Muscle of arm (tissue), 12 donors: Measurements from ENCODE around the gene CRACR2A. TPM values are rescaled to one million over a fixed set of nuclear protein-coding genes. Genes with fewer than 3 reads are reported as not detected.
A peak's percentile ranks its signal among the peaks of the same experiment; 100 is the strongest.

Experiments
- DNase-seq: peaks from one replicate; pipeline ENCODE4 v3.0.0-alpha.2; 2013
- polyA plus RNA-seq, 12 donors: library from polyadenylated mRNA; unstranded; fragments of 120-200 nt; gene quantifications; one replicate each; pipeline ENCODE4 v1.2.1, GENCODE V29; 2013; ENCODE audit not compliant: insufficient read length in 12 of 12

The CRACR2A gene
- polyA plus RNA-seq, 12 donors: 1.3 to 2.4 (median 1.7) TPM; not detected in 2

DNA sequence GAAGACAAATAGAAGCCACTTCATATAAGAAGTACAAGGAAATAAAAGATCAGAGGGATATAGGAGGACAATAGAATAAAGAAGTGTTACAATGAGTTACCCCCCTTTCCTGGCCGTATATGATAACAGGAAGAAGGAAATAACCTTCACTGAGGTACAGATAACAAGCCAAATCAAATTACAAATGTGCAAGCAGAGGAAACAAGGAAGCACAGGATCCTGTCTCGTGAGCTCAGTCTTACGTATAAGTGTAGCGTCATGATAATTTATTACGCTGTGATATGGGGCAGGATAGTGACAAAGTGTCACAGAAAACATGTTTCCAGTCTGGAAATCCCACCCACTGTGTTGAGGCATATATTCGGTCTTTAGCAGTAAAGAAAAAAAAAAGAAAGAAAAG, 26.5 kb downstream of the CRACR2A start:
- DNase-seq: no peak

DNA sequence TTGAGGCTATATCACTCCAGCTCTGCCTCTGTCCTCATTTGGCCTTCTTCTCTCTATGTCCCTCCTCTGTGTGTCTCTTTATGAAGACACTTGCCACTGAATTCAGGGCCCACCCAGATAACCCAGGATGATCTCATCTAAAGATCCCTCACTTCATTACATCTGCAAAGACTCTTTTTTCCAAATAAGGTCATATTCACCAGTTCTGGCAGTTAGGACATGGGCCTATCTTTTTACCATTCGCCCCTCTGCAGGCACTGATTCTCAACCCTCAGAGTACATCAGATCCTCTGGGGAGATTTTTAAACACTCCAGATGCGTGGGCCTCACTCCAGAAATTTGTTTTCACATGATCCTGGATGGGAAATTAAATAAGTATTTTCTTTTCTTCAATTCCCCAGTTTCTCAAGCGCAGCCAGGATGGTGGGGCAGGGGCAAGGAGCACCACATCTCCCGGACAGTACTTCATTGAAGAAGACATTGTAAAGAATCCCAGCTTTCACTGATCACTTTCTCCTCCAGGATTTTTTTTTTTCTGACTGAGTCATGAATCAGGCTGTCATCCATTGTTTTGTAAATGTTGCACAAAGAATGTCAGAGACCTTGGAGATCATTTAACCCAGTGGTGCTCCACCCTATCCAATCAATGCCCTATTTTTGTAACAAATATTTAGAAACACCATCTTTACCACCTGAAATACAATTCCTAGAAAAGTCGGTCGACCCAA, 27.4 kb downstream of the CRACR2A start:
- DNase-seq: peak; percentile 38

DNA sequence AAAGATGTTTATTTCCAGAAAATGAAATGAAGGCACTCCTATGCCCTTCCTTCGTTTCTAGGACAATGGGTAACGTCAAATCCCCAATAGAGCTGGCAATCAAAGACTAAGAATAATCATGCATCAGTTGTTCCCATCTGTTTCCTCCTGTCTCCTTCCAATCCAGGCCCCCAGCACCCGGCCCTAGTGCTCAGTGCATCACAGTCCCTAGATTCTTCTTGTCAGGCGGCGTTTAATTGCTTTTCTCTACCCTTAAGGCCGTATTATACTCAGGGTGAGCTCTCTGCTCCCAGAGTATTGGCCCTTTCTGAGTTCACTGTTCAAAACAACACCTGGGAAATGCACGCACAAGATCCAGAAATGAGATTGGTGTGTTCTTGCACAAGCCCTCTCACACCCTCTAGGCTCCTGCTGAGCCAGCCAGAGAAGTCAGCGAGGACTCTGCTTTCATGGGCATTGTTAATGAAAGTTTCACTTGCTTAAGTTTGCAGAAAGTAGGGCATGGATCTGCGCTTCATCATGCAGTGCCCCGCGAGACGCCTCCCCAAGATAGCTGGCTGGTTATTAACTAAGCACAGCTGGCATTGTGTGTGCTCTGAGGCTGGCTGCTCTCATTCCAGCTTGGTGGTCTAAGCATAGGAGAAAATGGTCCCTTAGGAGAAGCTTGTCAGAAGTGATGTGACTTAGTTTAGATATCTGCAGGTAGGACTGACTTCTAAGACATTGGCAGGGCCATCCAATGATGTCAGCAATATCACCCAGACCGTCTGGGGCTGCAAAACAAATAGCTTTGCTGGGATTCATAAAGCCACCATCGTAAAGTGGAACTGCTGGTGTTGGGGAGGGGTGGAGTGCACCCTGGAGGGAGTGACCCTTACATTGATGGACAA, 28.7 kb downstream of the CRACR2A start:
- DNase-seq: no peak

DNA sequence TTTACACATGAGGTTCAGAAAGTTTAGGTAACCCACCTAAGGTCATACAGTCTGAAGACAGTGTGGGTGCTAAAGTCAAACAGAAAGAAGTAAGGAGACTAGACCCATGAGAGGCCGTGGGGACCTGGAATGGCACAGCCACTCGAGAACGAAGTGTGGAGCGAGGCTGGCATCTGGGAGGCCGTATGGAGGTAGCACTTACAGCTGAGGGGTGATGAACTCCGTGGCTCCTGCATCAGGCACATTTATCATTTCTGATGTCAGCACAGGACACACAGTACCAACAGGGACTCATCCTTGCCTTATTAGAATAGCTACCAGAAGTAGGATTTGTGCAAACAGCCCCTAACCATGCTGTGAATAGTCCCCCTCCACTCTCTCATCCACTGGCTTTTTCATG, 30.5 kb downstream of the CRACR2A start:
- DNase-seq: no peak

DNA sequence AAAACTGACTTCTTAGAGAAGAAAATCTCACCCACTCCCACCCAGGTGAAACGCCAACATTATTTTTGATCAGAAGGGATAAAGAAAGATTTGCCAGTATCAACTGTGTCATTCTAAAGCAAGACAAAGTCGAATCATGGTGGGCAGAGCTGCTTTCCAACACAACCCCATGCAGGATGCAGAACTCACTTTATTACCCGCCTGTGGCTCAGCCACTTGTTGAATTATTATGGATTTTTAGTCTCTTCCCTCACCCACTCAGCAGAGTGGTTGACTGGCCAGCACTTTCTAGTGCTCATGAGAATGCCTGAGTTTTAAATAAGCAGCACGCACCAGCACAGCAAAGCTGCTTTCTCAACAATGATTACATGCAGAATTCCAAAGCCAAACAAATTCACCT, 32.1 kb downstream of the CRACR2A start:
- no peak for DNase-seq

DNA sequence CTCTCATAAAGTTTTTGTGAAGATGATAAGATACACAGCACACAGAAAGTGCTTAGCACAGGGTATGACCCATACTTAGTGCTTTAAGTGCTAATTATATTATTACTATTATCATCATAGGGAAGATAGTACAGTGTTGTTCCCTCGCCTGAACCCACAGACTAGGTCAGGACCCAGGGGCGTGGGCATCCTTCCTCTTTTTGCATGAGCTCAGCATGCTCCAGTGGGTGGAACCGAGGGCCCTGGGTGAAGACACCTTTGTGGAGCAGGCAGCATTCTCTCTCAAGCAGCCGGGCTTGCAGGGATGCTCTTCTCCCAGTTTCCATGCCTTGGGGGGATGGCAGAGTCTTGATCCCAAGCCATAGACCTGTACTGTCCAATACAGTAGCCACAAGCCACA, 34.8 kb downstream of the CRACR2A start:
- no peak for DNase-seq

DNA sequence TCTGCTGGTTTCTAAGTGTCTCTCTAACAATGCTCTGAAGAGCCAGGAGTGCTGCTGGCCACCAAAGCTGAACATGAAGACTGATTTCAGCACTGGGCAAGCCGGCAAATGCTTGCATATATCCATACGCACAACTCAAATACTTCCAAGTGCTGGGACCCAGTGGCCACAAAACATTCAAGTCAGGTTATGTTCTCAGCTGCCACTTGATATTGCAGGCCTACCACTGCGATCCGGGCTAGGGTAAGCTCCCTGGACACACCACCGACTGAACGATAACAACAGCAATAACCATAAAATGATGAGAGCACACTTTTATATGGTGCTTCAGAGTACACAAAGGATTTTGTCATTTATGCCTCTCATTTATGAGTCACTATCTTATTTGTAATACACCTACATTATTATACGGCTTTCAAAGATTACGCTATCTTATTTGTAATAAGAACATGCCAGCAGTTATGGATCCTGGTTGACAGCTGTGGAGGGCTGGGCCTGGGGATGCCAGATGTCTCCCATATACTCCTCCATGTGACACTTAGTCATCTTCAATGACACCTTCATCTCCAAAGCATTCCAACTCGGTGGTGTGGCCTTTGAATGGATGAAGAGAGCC, 35.5 kb downstream of the CRACR2A start:
- no peak for DNase-seq

DNA sequence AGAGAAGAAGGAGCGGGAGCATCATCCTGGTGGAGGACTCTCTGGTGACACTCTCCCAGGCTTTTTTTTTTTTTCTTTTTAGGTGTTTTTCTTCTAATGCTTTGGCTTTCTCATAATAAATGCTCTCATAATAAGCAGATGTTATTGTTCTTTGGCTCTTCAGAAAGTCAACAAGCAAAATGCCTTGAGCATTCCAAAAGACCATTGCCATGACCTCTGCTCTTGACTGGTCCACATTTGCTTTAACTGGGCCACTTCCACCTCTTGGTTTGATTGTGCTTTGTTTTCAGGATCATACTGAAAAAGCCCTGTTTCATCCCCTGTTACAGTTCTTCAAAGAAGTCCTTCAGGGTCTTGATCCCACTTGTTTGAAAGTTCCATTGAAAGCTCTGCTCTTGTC, 36.9 kb downstream of the CRACR2A start:
- DNase-seq: no peak

DNA sequence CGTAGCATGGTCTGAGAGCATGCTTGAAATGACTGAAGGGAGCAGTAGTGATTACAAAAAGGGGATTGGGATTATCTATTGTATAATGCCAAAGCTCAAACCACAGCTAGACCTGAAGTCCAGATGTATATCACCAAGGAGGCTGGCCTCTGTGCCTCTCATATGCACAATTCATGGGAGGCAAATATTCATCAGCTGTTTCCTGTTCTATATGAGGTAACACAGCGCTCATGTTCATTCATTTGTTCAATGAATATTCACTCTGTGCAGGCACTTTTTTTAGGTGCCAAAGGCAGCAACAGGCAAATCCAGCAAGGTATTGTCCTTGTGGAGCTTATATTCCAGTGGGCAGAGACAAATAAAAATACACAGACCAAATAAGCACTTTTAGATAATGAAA, 39.0 kb downstream of the CRACR2A start:
- no peak for DNase-seq

DNA sequence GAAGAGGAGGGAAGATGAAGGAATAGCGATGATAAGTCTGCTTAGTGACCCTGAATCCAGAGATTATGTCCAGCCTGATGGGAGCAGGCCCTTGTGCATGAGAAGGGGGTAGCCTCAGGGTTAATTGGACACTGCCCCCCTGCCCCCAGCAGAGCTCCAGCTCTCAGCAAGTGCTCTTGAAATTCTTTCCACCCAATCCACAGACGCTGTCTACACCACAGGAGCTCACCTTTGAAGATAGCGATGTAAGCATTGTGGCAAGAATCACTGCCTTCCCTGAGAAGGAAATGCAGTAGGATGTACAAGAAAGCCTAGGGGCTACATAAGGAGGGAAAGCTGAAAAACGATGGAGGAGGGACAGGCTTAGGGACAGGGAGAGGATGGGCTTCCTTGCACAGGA, 39.4 kb downstream of the CRACR2A start:
- no peak for DNase-seq

DNA sequence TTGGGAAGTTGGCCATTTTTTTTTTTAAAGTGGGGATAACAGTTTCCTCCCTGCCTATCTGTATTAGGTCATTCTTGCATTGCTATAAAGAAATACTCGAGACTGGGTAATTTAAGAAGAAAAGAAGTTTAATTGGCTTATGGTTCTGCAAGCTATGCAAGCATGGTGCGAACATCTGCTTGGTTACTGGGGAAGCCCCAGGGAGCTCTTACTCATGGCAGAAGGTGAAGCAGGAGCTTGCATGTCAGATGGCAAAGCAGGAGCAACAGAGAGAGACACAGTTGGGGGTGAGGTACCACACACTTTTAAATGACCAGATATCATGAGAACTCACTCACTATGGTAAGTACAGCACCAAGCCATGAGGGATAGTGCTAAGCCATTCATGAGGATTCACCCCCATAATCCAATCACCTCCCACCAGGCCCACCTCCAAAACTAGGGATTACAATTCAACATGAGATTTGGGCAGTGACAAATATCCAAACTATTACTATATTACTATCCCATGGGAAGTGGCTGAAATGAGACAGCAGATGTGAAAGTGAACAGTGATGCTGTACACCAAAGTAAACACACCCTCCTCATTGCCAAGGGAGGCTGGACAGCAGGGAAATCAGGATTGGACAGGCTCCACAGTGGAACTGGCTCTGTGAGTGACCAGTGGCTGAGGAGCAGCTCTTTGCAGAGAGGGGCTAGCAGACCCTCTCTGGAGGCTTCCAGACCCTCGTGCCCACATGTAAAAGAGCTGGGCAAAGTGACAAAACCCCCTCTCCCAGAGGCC, 40.5 kb downstream of the CRACR2A start:
- DNase-seq: no peak

DNA sequence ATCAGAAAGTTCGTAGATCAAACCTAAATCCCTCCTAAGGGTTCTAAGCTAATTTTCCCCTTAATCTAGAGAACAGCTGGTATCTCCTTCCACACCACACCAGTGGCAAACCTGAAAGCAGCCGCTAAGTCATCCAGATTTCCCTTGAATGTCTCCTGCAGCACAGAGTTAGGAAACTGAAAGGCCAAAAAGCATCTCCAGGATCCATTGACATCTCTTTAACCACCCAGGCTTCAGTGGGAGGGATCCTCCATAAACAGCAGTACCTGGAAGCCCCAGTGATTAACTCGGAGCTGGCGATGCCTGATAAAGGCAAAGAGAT, 47.6 kb downstream of the CRACR2A start:
- no peak for DNase-seq

DNA sequence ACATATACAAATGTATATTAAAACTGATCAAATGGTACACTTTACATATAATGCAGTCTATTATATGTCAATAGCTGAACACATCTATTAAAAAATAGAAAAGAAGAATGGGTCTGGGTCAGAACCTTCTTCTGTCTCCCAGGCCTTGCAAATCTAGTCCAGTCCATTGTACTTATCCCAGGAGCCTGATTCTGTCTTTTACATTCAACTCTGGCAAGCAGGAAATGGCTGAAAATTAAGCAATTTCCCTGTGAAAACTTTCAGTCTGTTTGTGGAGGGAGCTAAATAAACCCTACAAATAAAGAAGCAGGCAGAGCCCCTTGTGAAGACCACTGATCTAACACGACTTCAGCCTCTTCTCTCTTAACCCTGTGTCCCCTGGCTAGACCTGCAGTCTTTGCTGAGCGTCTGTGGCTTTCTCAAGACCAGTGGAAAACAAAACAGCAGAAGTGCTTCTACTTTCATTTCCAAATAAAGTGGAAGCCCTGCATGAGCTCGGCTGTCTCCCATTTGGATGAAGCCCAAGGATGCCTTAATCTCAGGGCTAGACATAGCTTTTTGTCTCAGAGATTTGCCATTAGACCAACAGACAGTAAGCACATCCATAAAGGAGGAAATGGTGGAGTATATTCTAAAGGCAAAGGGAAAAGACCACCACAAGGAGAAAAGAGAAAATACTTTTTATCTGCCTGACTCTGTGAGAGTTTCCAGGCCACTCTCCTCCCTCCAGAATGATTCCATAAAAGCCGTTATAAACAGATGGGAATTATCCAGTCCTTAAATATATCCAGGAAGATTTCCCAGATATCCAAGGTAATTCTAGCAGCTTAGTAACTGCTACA, 48.2 kb downstream of the CRACR2A start:
- peak; percentile 30 for DNase-seq

DNA sequence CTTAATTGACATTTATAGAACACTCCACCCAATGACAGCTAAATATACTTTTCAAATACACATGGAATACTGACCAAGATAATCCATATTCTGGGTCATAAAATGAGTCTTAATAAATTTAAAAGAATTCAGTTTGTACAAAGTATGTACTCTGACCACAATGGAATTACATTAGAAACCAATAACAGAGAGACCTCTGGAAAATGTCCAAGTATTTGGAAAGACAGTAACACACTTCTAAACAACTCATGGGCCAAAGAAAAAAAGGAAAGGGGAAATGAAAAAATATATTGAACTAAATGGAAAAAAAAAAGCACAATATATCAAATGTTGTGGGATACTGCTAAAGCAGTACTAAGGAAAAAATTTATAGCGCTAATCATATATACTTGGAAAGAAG, 52.0 kb downstream of the CRACR2A start:
- no peak for DNase-seq

DNA sequence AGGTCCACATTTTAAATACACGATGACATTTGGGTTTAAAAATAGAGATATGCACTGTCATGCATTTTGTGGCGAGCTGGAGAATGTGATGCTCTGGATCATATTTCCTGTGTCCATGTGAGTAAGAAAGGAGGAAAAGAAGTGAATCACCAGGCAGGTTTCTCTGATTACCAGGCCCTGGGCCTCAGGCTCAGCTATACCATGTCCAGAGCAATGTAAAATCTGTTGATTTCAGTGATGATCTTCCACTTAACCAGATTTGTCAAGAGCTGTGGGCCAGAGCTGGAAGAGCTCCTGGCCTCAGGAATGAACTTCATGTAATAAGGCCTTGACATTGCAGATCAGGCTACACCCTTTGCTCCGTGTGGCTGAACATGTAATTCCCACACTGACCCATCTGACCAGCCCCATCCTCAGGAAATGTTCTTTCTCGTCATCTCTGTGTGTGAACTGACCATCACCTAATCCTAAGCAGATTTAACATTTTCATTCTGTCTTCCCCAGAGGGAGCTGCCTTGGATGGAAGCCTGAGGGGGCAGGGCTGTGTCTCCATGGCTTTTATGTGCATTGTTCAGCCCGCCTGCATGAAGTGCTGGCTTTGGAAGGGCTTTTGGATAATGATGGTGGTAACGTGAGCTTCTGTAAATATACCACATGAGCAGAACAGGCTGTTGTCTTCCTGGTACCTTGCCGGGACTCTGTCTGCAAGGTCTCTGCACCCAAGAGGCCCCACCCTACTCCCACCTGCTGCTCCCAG, 54.5 kb downstream of the CRACR2A start:
- DNase-seq: peak; percentile 52

DNA sequence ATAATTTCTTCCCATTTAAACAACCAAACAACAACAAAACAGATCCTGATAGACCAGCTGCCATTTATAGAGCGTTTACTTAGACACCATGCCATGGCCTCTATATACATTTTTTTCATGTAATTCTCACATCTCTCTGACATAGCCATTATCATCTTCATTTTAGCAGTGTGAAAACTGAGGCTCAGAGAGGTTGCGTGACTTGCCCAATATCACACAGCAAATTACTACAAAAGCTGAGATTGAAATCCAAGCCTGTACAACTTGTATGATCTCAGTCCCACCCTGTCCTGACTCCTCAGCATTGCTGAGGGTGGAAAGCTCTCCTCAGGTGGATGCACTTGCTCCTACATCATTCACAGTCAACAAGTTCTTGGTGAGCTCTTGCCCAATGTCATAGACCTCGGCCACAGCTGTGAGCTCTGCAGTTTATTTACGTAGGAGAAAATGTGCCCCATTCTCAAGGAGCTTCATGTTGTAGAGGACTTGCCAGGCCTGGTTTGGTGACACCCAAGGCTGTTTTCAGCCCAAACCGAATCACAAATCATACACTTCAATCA, 55.5 kb downstream of the CRACR2A start:
- DNase-seq: no peak

DNA sequence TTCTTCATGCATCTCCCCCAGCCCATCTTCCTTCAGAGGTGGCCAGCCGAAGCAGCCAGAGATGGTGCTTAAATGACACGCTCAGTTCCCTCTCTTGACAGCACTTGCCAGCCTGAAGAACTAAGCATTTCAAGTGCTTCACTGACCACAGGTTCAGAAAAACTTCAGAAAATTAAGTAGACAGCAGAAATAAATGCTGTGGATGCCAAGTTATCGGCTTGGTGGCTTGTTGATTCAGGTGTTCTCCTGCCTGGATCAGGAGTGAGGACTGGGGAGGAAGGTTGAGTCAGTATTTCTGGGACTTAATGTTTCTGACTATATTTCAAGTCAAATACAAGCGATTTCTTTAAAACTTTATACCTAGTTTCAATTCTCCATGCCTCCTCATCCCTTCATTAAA, 58.2 kb downstream of the CRACR2A start:
- DNase-seq: no peak

DNA sequence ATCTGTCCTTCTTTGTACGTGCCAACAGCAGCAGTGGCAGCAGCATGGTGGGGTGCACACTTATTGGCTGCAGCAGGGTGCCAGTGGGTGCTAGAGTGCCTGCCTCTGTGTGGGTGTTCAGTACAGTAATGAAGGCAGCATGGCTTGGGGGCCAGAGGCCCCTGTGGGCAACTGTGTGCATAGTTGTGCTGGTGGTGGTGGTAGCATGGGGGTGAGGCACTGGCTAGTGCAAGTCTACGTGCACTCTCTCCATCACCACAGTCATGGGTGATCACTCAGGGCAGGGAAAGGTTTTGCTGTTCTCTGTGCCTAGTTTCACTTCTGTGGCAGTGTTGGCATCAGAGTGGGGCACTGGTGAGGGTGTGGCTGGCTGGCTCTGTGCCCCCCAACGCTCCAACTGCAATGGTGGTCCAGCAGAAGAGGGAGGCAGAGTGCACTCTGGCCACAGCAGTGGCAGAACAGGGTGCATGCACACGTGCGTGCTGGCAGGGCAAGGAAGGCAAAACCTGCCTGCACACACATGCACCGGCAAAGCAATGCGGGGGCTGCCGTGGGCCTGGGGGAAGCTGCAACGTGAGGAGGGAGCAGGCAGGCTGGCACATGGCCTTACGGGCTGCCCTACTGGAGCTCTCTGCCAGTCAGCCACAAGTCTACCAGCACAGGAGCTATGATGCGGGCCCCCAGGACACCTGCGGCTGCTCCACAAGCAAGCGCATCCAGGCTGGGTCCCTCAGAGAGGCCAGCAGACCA, 60.1 kb downstream of the CRACR2A start:
- DNase-seq: no peak

DNA sequence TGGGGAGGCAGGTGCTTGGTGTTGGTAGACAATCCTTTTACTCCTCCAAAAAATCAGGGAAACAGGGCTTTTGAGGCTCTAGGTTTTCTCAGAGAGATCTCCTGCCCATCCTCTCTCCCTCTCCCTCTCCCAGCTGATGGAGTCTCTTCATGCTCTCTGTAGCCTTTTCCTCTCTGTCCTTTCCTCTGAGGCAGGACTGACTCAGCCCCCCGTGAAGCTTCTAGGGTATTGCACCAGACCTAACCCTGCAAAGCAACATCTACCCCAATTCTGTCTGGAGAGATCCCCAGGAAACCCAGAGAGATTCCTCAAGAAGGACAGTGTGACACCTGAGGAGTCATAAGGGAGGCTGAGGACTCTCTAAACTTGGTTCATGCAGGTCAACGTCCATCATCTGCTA, 66.4 kb downstream of the CRACR2A start:
- no peak for DNase-seq
